ENCODE measurements around the gene CEBPG. TPM values are rescaled to one million over a fixed set of nuclear protein-coding genes. Genes with fewer than 3 reads are reported as not detected.
A peak's percentile ranks its signal among the peaks of the same experiment; 100 is the strongest.

CEBPG gene
- total RNA-seq, 1 donor from 2014 or later: 30.4 TPM

DNA sequence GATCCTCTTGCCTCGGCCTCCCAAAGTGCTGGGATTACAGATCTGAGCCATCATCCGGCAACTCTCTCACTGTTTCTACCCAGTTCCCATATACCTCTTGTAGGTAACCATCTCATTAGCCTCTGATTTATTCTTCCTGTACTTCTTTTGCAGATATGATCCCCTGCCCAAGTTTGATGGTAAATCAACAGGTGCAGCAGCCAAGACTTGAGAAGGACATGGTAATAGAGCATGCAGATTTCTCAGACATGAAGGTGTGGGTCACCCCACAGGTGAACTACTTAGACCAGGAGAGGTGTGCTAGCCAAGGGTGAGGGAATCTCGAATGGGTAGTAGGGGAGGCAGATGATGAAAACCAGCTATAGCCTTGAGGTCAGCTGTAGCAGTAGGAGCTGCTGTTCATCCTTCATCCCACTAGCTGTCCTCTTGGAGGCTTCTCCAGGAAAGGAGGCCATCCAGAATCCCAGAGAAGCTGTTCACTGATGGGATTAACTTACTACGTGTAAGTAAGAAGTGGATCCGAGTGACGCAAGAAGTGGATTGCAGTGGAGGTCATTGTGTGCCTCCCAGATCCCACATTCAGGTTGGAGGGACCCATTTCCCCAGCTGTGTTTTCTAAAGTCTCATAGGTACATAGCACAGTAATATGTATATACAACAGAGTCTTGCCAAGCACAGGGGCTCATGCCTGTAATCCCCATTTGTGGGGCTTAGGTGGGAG, 10.8 kb upstream of the CEBPG start:
- Mint-ChIP-seq H3K27me3 (ENCODE audit: insufficient read depth) (peaks cover 11% of the 10 kb centered on the region), H3K4me3 (no peak overlapping the region)

DNA sequence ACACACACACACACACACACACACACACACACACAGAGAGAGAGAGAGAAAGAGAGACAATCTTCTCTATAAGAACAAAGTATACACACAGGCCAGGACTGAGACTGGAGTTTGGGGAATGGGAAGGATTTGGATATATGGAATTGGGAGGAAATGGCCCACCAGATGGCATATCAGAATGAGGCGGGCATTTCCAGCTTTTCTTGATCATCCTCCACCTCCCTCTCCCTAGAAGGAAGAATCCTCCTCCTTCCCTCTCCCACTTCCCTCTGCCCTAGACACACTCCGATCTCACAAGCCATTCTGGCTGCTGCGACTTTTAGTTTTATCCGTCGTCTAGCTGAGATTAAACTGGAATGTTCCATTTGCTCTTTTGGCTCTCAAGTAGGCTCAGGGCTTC, 10.0 kb upstream of the CEBPG start:
- H3K36me3 Mint-ChIP-seq (ENCODE audit: low read depth): no peaks in the 10 kb centered on the region
- no peaks in the 10 kb centered on the region for H3K4me1 Mint-ChIP-seq (ENCODE audit: low read depth)
- no peak overlapping the region for H3K4me3 Mint-ChIP-seq
- no peak overlapping the region for H3K27ac Mint-ChIP-seq
- peaks cover 10% of the 10 kb centered on the region for H3K27me3 Mint-ChIP-seq (ENCODE audit: insufficient read depth)
- intact Hi-C loops (cut with micrococcal nuclease): no loop called here
- H3K9me3 Mint-ChIP-seq: no peaks in the 10 kb centered on the region
- no peak for DNase-seq (ENCODE audit: low spot score)

More for the DNA sequence above, 10.8 kb upstream of the CEBPG start:
- Mint-ChIP-seq H3K27ac (no peak overlapping the region), H3K36me3 (ENCODE audit: low read depth) (no peaks in the 10 kb centered on the region), H3K9me3 (no peaks in the 10 kb centered on the region), H3K4me1 (ENCODE audit: low read depth) (no peaks in the 10 kb centered on the region)
- intact Hi-C loops (cut with micrococcal nuclease): no loop called here
- DNase-seq (ENCODE audit: low spot score): no peak

DNA sequence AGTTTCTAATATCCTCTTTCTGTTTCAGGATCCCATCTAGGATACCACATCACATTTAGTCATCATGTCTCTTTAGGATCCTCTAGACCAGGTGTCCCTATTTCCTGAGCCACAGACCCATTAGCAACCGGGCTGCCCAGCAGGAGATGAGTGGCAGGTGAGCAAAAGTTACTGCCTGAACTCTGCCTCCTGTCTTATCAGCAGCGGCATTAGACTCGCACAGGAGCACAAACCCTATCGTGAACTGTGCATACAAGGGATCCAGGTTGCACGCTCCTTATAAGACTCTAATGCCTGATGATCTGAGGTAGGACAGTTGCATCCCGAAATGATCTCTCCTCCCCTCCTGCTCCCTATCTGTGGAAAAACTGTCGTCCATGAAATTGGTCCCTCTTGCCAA, 7.8 kb upstream of the CEBPG start:
- no peak overlapping the region for H3K27ac Mint-ChIP-seq
- intact Hi-C loops (cut with micrococcal nuclease): no loop called here

DNA sequence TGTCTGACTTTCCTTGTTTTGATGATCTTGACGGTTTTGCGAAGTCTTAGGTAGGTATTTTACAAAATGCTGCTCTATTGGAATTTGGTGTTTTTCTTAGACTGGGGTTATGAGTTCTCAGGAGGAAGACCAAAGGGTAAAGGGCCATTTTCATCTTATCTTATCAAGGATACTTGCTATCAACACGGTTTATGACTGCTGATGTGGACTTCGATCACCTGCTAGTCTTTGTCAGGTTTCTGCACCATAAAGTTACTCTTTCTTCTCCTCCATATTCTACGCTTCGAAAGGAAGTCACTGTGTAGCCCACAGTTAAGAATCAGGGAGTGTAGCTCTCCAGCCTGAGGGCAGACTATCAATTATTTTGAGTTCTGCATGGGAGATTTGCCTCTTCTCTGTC, 7.4 kb upstream of the CEBPG start:
- intact Hi-C loops (cut with micrococcal nuclease): no loop called here

More for the DNA sequence above, 7.8 kb upstream of the CEBPG start:
- H3K4me3 Mint-ChIP-seq: no peak overlapping the region
- peaks cover 4% of the 10 kb centered on the region for H3K27me3 Mint-ChIP-seq (ENCODE audit: insufficient read depth)
- H3K4me1 Mint-ChIP-seq (ENCODE audit: low read depth): no peaks in the 10 kb centered on the region
- DNase-seq (ENCODE audit: low spot score): no peak
- H3K9me3 Mint-ChIP-seq: no peaks in the 10 kb centered on the region
- no peaks in the 10 kb centered on the region for H3K36me3 Mint-ChIP-seq (ENCODE audit: low read depth)

DNA sequence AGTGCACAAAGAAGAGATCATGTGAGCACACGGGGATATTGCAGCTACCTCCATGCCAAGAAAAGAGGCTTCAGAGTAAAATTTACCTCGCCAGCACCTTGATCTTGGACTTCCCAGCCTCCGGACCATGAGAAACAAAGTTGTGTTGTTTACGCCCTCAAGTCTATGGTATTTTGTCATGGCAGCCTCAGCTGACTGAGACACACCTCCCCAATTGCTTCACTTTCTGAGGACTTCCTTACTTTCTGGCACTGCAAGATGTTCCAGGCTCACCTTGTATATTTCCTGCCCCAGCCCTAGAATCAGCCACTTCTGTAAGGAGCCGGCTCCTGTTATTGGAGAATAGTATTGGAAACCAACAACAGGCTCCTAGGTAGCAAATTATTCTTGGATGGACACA, 6.6 kb upstream of the CEBPG start:
- intact Hi-C loops (cut with micrococcal nuclease): no loop called here
- H3K27me3 Mint-ChIP-seq (ENCODE audit: insufficient read depth): peaks cover 4% of the 10 kb centered on the region
- H3K27ac Mint-ChIP-seq: no peak overlapping the region

More for the DNA sequence above, 7.4 kb upstream of the CEBPG start:
- Mint-ChIP-seq H3K4me3 (no peak overlapping the region), H3K9me3 (no peaks in the 10 kb centered on the region), H3K4me1 (ENCODE audit: low read depth) (no peaks in the 10 kb centered on the region), H3K27me3 (ENCODE audit: insufficient read depth) (peaks cover 4% of the 10 kb centered on the region), H3K36me3 (ENCODE audit: low read depth) (no peaks in the 10 kb centered on the region), H3K27ac (no peak overlapping the region)
- DNase-seq (ENCODE audit: low spot score): no peak

DNA sequence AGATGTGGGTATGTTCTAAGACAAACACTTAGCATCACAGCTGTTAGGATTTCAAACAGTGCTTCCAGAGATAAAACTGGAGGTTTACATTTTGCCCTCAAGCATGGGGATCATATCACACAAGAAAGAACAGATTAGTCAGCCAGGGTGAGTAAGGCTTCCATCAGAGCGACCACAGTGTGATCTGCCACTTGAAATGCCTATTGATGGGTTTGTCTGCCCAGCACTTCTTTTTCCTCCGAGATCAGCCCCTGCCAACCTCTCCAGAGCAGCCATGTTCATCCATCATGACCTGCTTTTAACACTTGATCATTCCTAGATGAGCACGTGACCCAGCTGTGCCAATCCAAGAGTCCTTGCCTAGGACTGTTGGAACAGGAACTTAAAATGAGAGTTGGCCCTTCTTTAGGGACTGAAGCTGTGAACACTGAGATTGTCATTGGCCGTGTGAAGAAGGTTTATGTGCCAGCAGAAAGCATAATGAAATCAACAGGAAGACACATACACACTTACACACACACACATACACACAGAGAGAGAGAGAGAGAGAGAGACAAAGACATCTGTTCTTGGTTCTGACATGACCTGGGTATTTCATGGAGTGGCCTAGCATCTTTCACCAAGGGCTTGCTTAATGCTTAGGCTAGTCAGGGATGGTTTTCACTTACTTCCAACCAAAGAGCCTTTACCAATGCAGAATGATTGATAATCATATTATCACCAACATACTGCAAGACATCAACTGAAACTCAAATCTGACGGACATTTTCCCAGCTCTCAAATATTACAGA, 5.2 kb upstream of the CEBPG start:
- Mint-ChIP-seq H3K36me3 (ENCODE audit: low read depth) (no peaks in the 10 kb centered on the region), H3K4me3 (no peak overlapping the region), H3K27me3 (ENCODE audit: insufficient read depth) (peaks cover 4% of the 10 kb centered on the region), H3K4me1 (ENCODE audit: low read depth) (no peaks in the 10 kb centered on the region), H3K9me3 (no peaks in the 10 kb centered on the region), H3K27ac (no peak overlapping the region)
- DNase-seq (ENCODE audit: low spot score): no peak
- intact Hi-C loops (cut with micrococcal nuclease): no loop called here

More for the DNA sequence above, 6.6 kb upstream of the CEBPG start:
- Mint-ChIP-seq H3K4me1 (ENCODE audit: low read depth) (no peaks in the 10 kb centered on the region), H3K36me3 (ENCODE audit: low read depth) (no peaks in the 10 kb centered on the region), H3K9me3 (no peaks in the 10 kb centered on the region), H3K4me3 (no peak overlapping the region)
- no peak for DNase-seq (ENCODE audit: low spot score)

DNA sequence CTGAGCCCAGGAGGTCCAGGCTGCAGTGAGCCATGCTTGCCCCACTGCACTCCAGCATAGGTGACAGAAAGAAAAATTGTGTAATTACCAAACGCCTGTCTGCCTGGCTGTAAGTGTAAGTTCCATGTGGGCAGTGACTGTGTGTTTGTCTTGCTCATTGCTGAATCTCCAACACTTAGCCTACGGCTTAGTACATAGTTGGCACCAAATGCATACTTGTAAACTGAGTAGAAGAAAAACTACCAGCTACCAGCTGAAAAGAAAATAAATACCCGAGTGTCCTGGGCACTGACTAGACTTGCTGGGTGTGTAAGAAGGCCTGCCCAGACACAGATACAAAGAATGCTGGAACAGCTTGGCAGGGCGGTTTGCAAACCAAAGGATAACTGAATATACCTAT, 2.7 kb upstream of the CEBPG start:
- Mint-ChIP-seq H3K4me1 (ENCODE audit: low read depth) (peaks cover 17% of the 10 kb centered on the region), H3K27ac (no peak overlapping the region), H3K27me3 (ENCODE audit: insufficient read depth) (peaks cover 4% of the 10 kb centered on the region), H3K4me3 (no peak overlapping the region), H3K9me3 (no peaks in the 10 kb centered on the region), H3K36me3 (ENCODE audit: low read depth) (peaks cover 7% of the 10 kb centered on the region)
- intact Hi-C loops (cut with micrococcal nuclease): loop anchor here (5.0 to 10.0 kb wide), 5 partner anchors 152 to 802 kb away; partner anchors contain the start of genes LSM14A, NUDT19, PDCD5 and PEPD
- DNase-seq (ENCODE audit: low spot score): no peak

DNA sequence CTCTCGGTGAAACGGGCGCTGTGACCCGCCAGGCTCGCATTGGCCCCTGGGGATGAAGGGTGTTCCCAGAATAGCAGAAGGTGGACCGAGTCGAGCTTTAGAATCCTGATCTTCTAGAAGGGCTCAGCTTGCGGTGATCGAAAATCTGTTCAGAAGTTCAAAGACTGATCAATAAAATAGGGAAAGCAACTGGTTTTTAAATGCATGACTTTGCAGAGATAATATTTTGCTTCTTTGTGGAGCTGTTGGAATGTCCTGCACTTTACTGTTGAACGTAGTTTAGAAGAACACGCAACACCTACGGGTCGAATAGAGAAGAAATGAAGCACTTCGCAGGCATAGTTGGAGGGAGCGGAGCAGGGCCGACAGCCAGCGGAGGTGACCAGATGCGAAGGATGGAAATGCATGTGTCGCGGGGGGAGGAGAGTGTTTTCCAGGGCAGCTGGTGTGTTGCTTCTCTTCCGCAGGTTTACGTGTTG, 766 bp downstream of the CEBPG start:
- Mint-ChIP-seq H3K27ac (peak overlapping the region; percentile 69), H3K36me3 (ENCODE audit: low read depth) (peaks cover 22% of the 10 kb centered on the region), H3K27me3 (ENCODE audit: insufficient read depth) (no peaks in the 10 kb centered on the region), H3K4me3 (peak overlapping the region; percentile 93), H3K4me1 (ENCODE audit: low read depth) (peaks cover 39% of the 10 kb centered on the region), H3K9me3 (no peaks in the 10 kb centered on the region)
- intact Hi-C loops (cut with micrococcal nuclease): loop anchor here (1.0 to 10.0 kb wide), 6 partner anchors 148 to 798 kb away; partner anchors contain the start of genes FAAP24, LSM14A, NUDT19 and PDCD5
- no peak for DNase-seq (ENCODE audit: low spot score)

DNA sequence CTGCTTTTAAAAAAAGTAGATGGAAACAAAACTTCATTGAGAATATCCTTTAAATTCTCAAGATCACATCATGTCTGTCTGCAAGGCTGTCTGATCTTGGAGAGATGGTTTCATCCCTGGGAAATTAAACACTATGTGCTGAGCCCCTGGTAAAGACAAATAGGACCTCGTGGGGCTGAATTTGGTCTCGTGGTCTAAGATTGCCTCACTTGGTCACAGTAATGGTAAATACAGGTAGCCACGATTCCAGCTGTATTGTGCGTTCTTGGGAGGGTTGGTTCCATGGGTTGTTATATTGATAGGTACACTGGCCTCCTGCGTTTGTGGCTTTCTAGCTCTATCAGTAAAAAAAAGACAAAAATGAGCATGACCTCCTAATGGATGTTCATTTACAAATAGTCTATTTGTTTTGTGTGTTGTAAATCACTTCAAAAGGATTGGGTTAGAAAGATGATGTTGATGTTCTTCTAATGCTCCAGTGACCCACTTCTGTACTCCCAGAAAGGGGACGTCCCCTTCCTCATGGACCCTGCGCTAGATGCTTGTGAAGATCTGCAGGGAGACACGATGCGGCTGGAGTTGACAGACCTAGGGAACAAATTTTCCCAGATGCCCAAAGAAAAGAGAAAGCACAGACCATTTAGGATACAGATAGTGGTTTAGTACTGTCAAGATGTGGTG, 1.8 kb downstream of the CEBPG start:
- peaks cover 24% of the 10 kb centered on the region for H3K36me3 Mint-ChIP-seq (ENCODE audit: low read depth)
- peaks cover 39% of the 10 kb centered on the region for H3K4me1 Mint-ChIP-seq (ENCODE audit: low read depth)
- intact Hi-C loops (cut with micrococcal nuclease): loop anchor here (10.0 kb wide), 1 partner anchor 230 kb away; no protein-coding TSS in a partner anchor
- H3K27ac Mint-ChIP-seq: peak overlapping the region; percentile 1
- H3K27me3 Mint-ChIP-seq (ENCODE audit: insufficient read depth): no peaks in the 10 kb centered on the region
- H3K4me3 Mint-ChIP-seq: peak overlapping the region; percentile 93
- no peak for DNase-seq (ENCODE audit: low spot score)
- H3K9me3 Mint-ChIP-seq: no peaks in the 10 kb centered on the region

DNA sequence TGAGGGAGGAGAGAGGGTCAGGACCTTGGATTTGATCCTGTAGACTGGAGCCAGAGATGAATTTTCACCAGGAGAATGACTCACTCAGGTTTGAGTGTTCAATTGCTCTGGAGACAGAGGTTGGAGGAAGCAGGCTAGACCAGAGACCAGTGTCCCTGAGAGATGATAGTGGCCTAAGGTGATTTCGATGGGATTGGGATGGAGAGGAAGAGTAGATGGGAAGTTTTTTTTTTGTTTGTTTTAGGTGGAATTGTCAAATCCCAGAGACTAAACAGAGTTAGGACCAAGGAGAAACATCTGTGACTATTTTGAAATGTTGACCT, 2.3 kb downstream of the CEBPG start:
- intact Hi-C loops (cut with micrococcal nuclease): loop anchor here (10.0 kb wide), 1 partner anchor 231 kb away; no protein-coding TSS in a partner anchor
- peak overlapping the region; percentile 93 for H3K4me3 Mint-ChIP-seq
- no peak for DNase-seq (ENCODE audit: low spot score)
- H3K27me3 Mint-ChIP-seq (ENCODE audit: insufficient read depth): no peaks in the 10 kb centered on the region
- no peak overlapping the region for H3K27ac Mint-ChIP-seq
- no peaks in the 10 kb centered on the region for H3K9me3 Mint-ChIP-seq
- peaks cover 24% of the 10 kb centered on the region for H3K36me3 Mint-ChIP-seq (ENCODE audit: low read depth)
- peaks cover 39% of the 10 kb centered on the region for H3K4me1 Mint-ChIP-seq (ENCODE audit: low read depth)

DNA sequence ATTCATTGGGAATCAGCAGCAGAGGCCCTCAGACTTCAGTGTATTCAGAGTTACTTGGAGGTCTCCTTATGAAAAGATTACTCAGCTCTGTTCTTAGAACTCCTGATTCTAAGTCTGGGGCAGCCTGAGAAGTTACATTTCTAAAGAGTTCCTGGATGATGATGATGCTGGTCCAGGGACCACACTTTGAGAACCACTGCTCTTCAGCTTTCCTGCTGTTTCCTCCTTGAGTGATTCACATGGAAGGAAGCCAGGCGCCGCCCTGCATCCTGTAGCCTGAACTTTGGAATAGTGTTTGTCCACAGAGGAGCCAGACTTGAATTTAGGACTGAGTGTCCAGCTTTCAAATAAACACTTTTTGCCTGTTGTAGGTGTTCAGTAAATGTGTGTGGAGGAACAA, 2.9 kb downstream of the CEBPG start:
- Mint-ChIP-seq H3K9me3 (no peaks in the 10 kb centered on the region), H3K27ac (no peak overlapping the region), H3K27me3 (ENCODE audit: insufficient read depth) (no peaks in the 10 kb centered on the region), H3K36me3 (ENCODE audit: low read depth) (peaks cover 28% of the 10 kb centered on the region), H3K4me1 (ENCODE audit: low read depth) (peaks cover 39% of the 10 kb centered on the region), H3K4me3 (peak overlapping the region; percentile 93)
- DNase-seq (ENCODE audit: low spot score): no peak
- intact Hi-C loops (cut with micrococcal nuclease): loop anchor here (10.0 kb wide), 1 partner anchor 232 kb away; no protein-coding TSS in a partner anchor

DNA sequence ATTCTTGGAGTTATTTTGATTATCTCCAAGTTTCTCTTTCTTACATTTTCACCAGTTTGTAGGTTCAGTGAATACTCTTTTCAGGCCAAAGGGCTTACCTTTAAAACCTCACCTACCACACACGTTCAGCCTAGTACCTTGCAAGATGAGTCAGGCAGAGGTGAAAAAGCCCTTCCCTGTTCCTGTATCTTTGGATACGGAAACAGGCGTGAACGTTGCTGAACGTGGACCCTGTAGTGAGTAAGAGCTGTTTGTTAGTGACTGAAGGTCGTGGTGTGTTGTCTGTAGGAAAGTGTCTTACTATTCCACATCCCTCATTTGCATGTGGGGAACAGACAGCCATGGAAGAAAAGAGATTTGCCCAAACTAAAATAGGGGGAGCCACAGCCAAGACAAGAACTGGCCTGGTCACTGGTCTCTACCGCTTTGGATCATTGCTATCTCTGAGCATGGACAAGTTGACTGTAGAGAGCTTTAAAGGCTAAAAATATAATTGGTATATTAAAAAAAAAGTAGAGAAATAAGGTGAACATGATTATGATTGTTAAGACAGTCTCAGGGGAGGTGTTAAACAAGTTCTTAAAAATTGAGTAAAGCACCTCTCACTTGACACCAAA, 3.5 kb downstream of the CEBPG start:
- no peak for DNase-seq (ENCODE audit: low spot score)
- Mint-ChIP-seq H3K27ac (no peak overlapping the region), H3K4me1 (ENCODE audit: low read depth) (peaks cover 39% of the 10 kb centered on the region), H3K9me3 (no peaks in the 10 kb centered on the region), H3K27me3 (ENCODE audit: insufficient read depth) (no peaks in the 10 kb centered on the region), H3K36me3 (ENCODE audit: low read depth) (peaks cover 34% of the 10 kb centered on the region), H3K4me3 (no peak overlapping the region)
- intact Hi-C loops (cut with micrococcal nuclease): loop anchor here (10.0 kb wide), 1 partner anchor 232 kb away; no protein-coding TSS in a partner anchor
